Breast epithelium (tissue), 3 donors: ENCODE results near the gene ARL5A.

ENCODE experiments used
- POLR2A ChIP-seq: fragments of 450-650 bp; IDR thresholded peaks from one replicate; pipeline ENCODE4 v1.6.1; 2016; ENCODE audit warnings: antibody characterized with exemption, mild to moderate bottlenecking, moderate library complexity
- POLR2AphosphoS5 ChIP-seq, 3 donors: sonication (generic); formaldehyde crosslinking; IDR thresholded peaks; one replicate each; pipeline ENCODE4 v1.6.1; 2017; ENCODE audit warnings: antibody characterized with exemption in 3 of 3

- TF ChIP-seq POLR2AphosphoS5 (IDR thresholded peaks at IDR 0.05) (no peak), POLR2A (no peak)
Measured at GRCh38 chr2:151791545-151791944, 36.7 kb downstream of the ARL5A start.
